Transverse colon (tissue), 4 donors: ENCODE measurements around the gene PRPH2. TPM values are rescaled to one million over a fixed set of nuclear protein-coding genes. Genes with fewer than 3 reads are reported as not detected.
"Not testable (repeated sequence)": the region's sequence is repeated elsewhere in the genome, so short reads cannot be mapped to it uniquely, and the experiment has no call there.

Experiments used
- DNase-seq: peaks from one replicate; pipeline ENCODE4 v3.0.0-alpha.2; 2019
- H3K27ac ChIP-seq, 4 donors: fragments of 200-600 bp; sonication (generic); 2 replicates each; pipeline ENCODE4 v1.5.1; 2016 to 2018; ENCODE audit warnings: inconsistent platforms in 4 of 4
- H3K27me3 ChIP-seq: fragments of 200-600 bp; sonication (generic); 2 replicates; pipeline ENCODE4 v1.5.1; 2017; ENCODE audit warnings: inconsistent platforms
- H3K36me3 ChIP-seq, 4 donors: fragments of 200-600 bp; sonication (generic); 2 replicates each; pipeline ENCODE4 v1.5.1; 2017 to 2019; ENCODE audit warnings: inconsistent platforms in 4 of 4
- H3K4me1 ChIP-seq, 4 donors: fragments of 200-600 bp; sonication (generic); 2 replicates each; pipeline ENCODE4 v1.5.1; 2017 to 2020; ENCODE audit warnings: inconsistent platforms in 4 of 4
- H3K4me3 ChIP-seq, 4 donors: fragments of 200-600 bp; sonication (generic); 1 replicate in 1 of 4; 2 replicates in 3 of 4; pipeline versions ENCODE4 v1.5.1 to v1.6.1; 2017 to 2019; ENCODE audit warnings: inconsistent platforms in 4 of 4
- H3K9me3 ChIP-seq, 2 donors: fragments of 200-600 bp; sonication (generic); 2 replicates each; pipeline ENCODE4 v1.5.1; 2017 to 2019; ENCODE audit warnings: inconsistent platforms in 2 of 2
- CTCF ChIP-seq, 5 experiments: fragments of 200-600 bp in 3 of 5; fragments of 450-650 bp in 2 of 5; sonication (generic) in 3 of 5; IDR thresholded peaks; 1 replicate in 2 of 5; 2 replicates in 3 of 5; pipeline ENCODE4 v1.5.1; 2016 to 2017; ENCODE audit warnings: antibody characterized with exemption in 5 of 5, inconsistent platforms in 3 of 5, mild to moderate bottlenecking in 2 of 5, moderate library complexity in 1 of 5
- EP300 ChIP-seq: sonication (generic); formaldehyde crosslinking; IDR thresholded peaks from one replicate; pipeline ENCODE4 v1.6.1; 2017; ENCODE audit warnings: antibody characterized with exemption, low read depth
- POLR2A ChIP-seq: fragments of 450-650 bp; IDR thresholded peaks from one replicate; pipeline ENCODE4 v1.6.1; 2016; ENCODE audit warnings: antibody characterized with exemption, mild to moderate bottlenecking, moderate library complexity
- POLR2AphosphoS5 ChIP-seq, 3 donors: sonication (generic); formaldehyde crosslinking; IDR thresholded peaks; one replicate each; pipeline ENCODE4 v1.6.1; 2016; ENCODE audit warnings: antibody characterized with exemption in 3 of 3
- WGBS, 2 donors: methylation state at CpG; one replicate each; pipeline ENCODE4 v1.1.5; 2018; ENCODE audit warnings: low coverage in 1 of 2; 5-methylcytosine and 5-hydroxymethylcytosine counted together
- in situ Hi-C, 4 donors: fragments of 200-750 bp; cut with MboI; loops; one replicate each; pipeline versions ENCODE4 v1.15.0 to v1.15.1; 2017; ENCODE audit warnings: low sequenced_read_pairs in 3 of 4, low pct_ligation_motif_present in 1 of 4, low pct_unique_long_range_greater_than_20kb in 1 of 4
- intact Hi-C: fragments of 100-400 bp; cut with DNase I; formaldehyde crosslinking; loops from one replicate; pipeline ENCODE4 v1.15.1; 2023; ENCODE audit warnings: low total_unique reads
- total RNA-seq, 4 donors: library from RNA; depleted of rRNA; stranded (reverse); fragments of >200 nt; gene quantifications; one replicate each; pipeline ENCODE4 v1.1.0, GENCODE V29; 2016

Gene PRPH2
- total RNA-seq, 4 donors from 2014 or later: 0.27 to 1.1 (median 0.32) TPM; not detected in 1

DNA sequence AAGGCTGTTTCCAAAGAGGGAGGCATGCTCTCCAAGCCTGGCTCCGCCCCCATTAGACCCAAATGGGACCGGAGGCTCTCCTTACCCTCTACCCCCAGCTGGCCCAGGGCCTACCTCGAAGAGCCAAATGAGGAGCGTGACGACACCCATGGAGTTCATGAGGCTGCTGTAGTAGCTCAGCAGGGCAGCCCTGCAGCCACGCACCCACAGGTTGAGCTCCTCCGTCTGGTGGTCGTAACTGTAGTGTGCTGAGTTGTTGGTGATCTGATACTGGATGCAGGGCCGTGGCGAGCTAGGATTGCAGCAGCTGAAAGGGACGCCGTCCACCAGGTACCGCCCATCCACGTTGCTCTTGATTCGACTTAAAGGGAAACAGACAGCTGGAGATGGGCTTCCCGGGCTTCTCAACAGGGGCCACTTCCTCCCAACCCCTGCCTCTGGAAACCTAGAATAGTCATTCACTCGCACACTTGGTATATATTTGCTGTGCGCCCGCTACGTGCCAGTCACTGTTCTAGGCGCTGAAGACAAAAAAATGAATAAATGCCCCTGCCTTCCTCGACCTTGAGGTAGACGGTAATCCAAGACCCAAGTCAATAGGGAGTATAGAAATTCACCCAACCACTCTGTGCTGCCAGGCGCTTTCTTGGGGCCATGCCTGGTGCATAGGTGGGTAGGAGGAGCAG, 18.0 kb downstream of the PRPH2 start:
- intact Hi-C loops: no loop called here
- peak; percentile 18 for DNase-seq
- in situ Hi-C loops: no loop called here
- H3K4me1 ChIP-seq: no peaks in the 10 kb centered on the region
- H3K4me3 ChIP-seq: no peak overlapping the region
- no peak overlapping the region for H3K27ac ChIP-seq
- H3K36me3 ChIP-seq: no peaks in the 10 kb centered on the region
- WGBS, 2 donors: 61% methylated on average over 24 of the region's 24 CpGs; no CpG with 5 or more reads in 1 of the 2 donors
- TF ChIP-seq EP300: no peak
- no peak for TF ChIP-seq POLR2A
- no peak for TF ChIP-seq CTCF (IDR thresholded peaks at IDR 0.05)
- TF ChIP-seq POLR2AphosphoS5 (IDR thresholded peaks at IDR 0.05): no peak
- H3K9me3 ChIP-seq: no peaks in the 10 kb centered on the region
- H3K27me3 ChIP-seq: no peaks in the 10 kb centered on the region

GRCh38 chr6:42702786-42703185, 19.6 kb downstream of the PRPH2 start:
- H3K27ac ChIP-seq, H3K4me1 ChIP-seq, H3K4me3 ChIP-seq, intact Hi-C loops, H3K9me3 ChIP-seq, in situ Hi-C loops, H3K27me3 ChIP-seq, DNase-seq, H3K36me3 ChIP-seq: not testable (repeated sequence)
- 94 to 100% methylated on average over 1 to 3 of the region's 3 CpGs for WGBS, 2 donors

DNA sequence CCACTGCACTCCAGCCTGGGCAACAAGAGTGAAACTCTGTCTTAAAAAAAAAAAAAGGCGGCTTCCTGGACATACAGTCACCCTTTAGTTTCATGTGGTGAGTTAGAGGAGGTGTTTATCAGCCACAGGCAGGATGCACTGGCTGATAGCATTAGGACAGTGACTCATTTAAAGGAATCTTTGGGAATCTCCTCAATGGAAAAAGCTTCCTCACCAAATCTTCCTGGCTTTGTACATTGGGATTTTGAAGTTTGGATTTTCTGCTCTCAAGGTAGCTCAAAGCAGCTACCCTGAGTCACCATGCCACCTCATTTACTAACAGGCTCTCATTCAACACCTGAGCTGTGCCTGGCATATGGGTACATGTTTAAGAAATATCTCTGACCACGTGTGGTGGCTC, 20.2 kb downstream of the PRPH2 start:
- no peak overlapping the region for H3K4me3 ChIP-seq
- DNase-seq: no peak
- H3K36me3 ChIP-seq: no peaks in the 10 kb centered on the region
- no peaks in the 10 kb centered on the region for H3K9me3 ChIP-seq
- WGBS, 2 donors: 47 to 60% methylated on average over 1 to 2 of the region's 2 CpGs
- intact Hi-C loops (no loop called here), in situ Hi-C loops (no loop called here)
- no peaks in the 10 kb centered on the region for H3K27me3 ChIP-seq
- no peaks in the 10 kb centered on the region for H3K4me1 ChIP-seq
- no peak overlapping the region for H3K27ac ChIP-seq
- TF ChIP-seq POLR2AphosphoS5 (IDR thresholded peaks at IDR 0.05) (no peak), CTCF (IDR thresholded peaks at IDR 0.05) (no peak), EP300 (no peak), POLR2A (no peak)

- H3K27ac ChIP-seq: no peak overlapping the region
- H3K27me3 ChIP-seq: no peaks in the 10 kb centered on the region
- no peaks in the 10 kb centered on the region for H3K9me3 ChIP-seq
- TF ChIP-seq EP300 (no peak), POLR2AphosphoS5 (IDR thresholded peaks at IDR 0.05) (no peak), CTCF (IDR thresholded peaks at IDR 0.05) (no peak), POLR2A (no peak)
- WGBS, 2 donors: 87% methylated on average over 13 of the region's 13 CpGs; no CpG with 5 or more reads in 1 of the 2 donors
- DNase-seq: no peak
- intact Hi-C loops: no loop called here
- peaks cover 0 to 8% (median under 1%) of the 10 kb centered on the region in 4 donors for H3K36me3 ChIP-seq
- in situ Hi-C loops: no loop called here
- no peak overlapping the region for H3K4me3 ChIP-seq
- H3K4me1 ChIP-seq: peaks cover 0 to 5% (median 0%) of the 10 kb centered on the region in 4 donors
Observed at GRCh38 chr6:42698217-42698616, 24.2 kb downstream of the PRPH2 start.

- no peak for TF ChIP-seq POLR2A
- TF ChIP-seq EP300: no peak
- TF ChIP-seq POLR2AphosphoS5 (IDR thresholded peaks at IDR 0.05): no peak
- TF ChIP-seq CTCF (IDR thresholded peaks at IDR 0.05): no peak
- Histone ChIP-seq H3K27ac (peak overlapping the region in 3 of 4 donors; percentile 22 to 37 (median 30)), H3K9me3 (no peaks in the 10 kb centered on the region), H3K4me1 (peaks cover 0 to 5% (median 0%) of the 10 kb centered on the region in 4 donors), H3K27me3 (no peaks in the 10 kb centered on the region), H3K36me3 (peaks cover 0 to 18% (median 5%) of the 10 kb centered on the region in 4 donors), H3K4me3 (no peak overlapping the region)
- DNase-seq: no peak
- in situ Hi-C loops: no loop called here
- WGBS, 2 donors: 69 to 88% methylated on average over 2 to 5 of the region's 5 CpGs
- intact Hi-C loops: no loop called here
Observed at GRCh38 chr6:42697268-42697655, 25.1 kb downstream of the PRPH2 start.
